PC-3 (cell line): ENCODE results near the gene SSH3. TPM values are rescaled to one million over a fixed set of nuclear protein-coding genes. Genes with fewer than 3 reads are reported as not detected.

Experiments
- ATAC-seq: fragments of 200-7000 bp; cut with Tn5 transposase; 2 replicates; pipeline ENCODE4 v1.9.1; 2020; ENCODE audit warnings: mild to moderate bottlenecking, moderate library complexity
- BruUV-seq: library from RNA; stranded (reverse); fragments of 400-500 nt; replicated peaks from 2 replicates; lab custom pipeline; 2021; lab: Mats Ljungman, UMichigan
- CTCF ChIA-PET: fragments of 300-600 bp; sonication (Branson Sonifier 250); formaldehyde crosslinking; loops from one replicate; lab custom pipeline; 2022; ENCODE audit warnings: antibody characterized with exemption; lab: Charles Lee
- POLR2A ChIA-PET: fragments of 300-600 bp; sonication (Branson Sonifier 250); formaldehyde crosslinking; loops from one replicate; lab custom pipeline; 2022; ENCODE audit warnings: antibody characterized with exemption; ENCODE audit not compliant: unreplicated experiment; lab: Charles Lee
- DNase-seq: peaks from one replicate; pipeline ENCODE4 v3.0.0-alpha.2; 2015
- H2AFZ ChIP-seq: fragments of 300-600 bp; sonication (generic); 2 replicates; pipeline ENCODE4 v1.6.0; 2016; ENCODE audit warnings: antibody characterized with exemption, low read length
- H3F3A ChIP-seq: fragments of 300-600 bp; sonication (generic); one replicate; pipeline ENCODE4 v1.6.0; 2017; ENCODE audit warnings: antibody characterized with exemption, low read length, control low read depth, mild to moderate bottlenecking; ENCODE audit not compliant: unreplicated experiment
- H3K27ac ChIP-seq: fragments of 300-600 bp; sonication (generic); 2 replicates; pipeline ENCODE4 v1.5.1; 2016; ENCODE audit warnings: mild to moderate bottlenecking, low read length
- H3K27me3 ChIP-seq: fragments of 300-600 bp; sonication (generic); 2 replicates; pipeline ENCODE4 v1.6.1; 2016; ENCODE audit warnings: low read length, mixed read lengths
- H3K36me3 ChIP-seq: fragments of 300-600 bp; sonication (generic); 2 replicates; pipeline ENCODE4 v1.6.1; 2016; ENCODE audit warnings: low read depth, mixed run types, low read length, mixed read lengths
- H3K4me1 ChIP-seq: fragments of 300-600 bp; sonication (generic); 2 replicates; pipeline ENCODE4 v1.5.1; 2016; ENCODE audit warnings: low read length; ENCODE audit not compliant: insufficient read depth
- H3K4me2 ChIP-seq: fragments of 300-600 bp; sonication (generic); 2 replicates; pipeline ENCODE4 v1.6.0; 2016; ENCODE audit warnings: low read length
- H3K4me3 ChIP-seq: fragments of 300-600 bp; sonication (generic); 2 replicates; pipeline ENCODE4 v1.5.1; 2016; ENCODE audit warnings: mild to moderate bottlenecking, low read length, mixed read lengths
- H3K79me2 ChIP-seq: fragments of 300-600 bp; sonication (generic); 2 replicates; pipeline ENCODE4 v1.6.1; 2017; ENCODE audit warnings: low read length, mixed read lengths
- H3K9ac ChIP-seq: fragments of 300-600 bp; sonication (generic); 2 replicates; pipeline ENCODE4 v1.6.0; 2016; ENCODE audit warnings: mild to moderate bottlenecking, low read length
- H3K9me2 ChIP-seq: fragments of 300-600 bp; sonication (generic); replicated peaks from 2 replicates; pipeline ENCODE4 v1.6.1; 2016; ENCODE audit warnings: mixed run types, low read length, mixed read lengths
- H3K9me3 ChIP-seq: fragments of 300-600 bp; sonication (generic); 2 replicates; pipeline ENCODE4 v1.6.1; 2016; ENCODE audit warnings: low read length, mixed read lengths
- H4K20me1 ChIP-seq: fragments of 300-600 bp; sonication (generic); 2 replicates; pipeline ENCODE4 v1.6.1; 2016; ENCODE audit warnings: low read length, mixed read lengths
- EZH2 ChIP-seq: fragments of 300-600 bp; sonication (generic); IDR thresholded peaks from one replicate; pipeline ENCODE4 v1.6.1; 2017; ENCODE audit warnings: antibody characterized with exemption, mild to moderate bottlenecking, low read length; ENCODE audit not compliant: unreplicated experiment
- EZH2phosphoT487 ChIP-seq: fragments of 300-600 bp; sonication (generic); IDR thresholded peaks from 2 replicates; pipeline ENCODE4 v1.6.1; 2018; ENCODE audit warnings: mild to moderate bottlenecking, antibody characterized with exemption, low read length, borderline replicate concordance
- intact Hi-C: fragments of 100-400 bp; cut with micrococcal nuclease; formaldehyde crosslinking; loops from 2 replicates; pipeline ENCODE4 v1.9.0; 2023
- total RNA-seq: library from RNA; depleted of rRNA; stranded (reverse); fragments of >200 nt; gene quantifications from 2 replicates; pipeline ENCODE4 v1.2.3, GENCODE V29; 2014
- TF ChIP-seq, protein P1 (sequence below): fragments of 300-600 bp; sonication (generic); conservative IDR thresholded peaks from 2 replicates; pipeline ENCODE4 v1.5.1; 2017; ENCODE audit warnings: antibody characterized with exemption, low read depth, mild to moderate bottlenecking, low read length

SSH3 gene
- total RNA-seq, 1 experiment from 2014 or later, result 35.1 TPM

DNA sequence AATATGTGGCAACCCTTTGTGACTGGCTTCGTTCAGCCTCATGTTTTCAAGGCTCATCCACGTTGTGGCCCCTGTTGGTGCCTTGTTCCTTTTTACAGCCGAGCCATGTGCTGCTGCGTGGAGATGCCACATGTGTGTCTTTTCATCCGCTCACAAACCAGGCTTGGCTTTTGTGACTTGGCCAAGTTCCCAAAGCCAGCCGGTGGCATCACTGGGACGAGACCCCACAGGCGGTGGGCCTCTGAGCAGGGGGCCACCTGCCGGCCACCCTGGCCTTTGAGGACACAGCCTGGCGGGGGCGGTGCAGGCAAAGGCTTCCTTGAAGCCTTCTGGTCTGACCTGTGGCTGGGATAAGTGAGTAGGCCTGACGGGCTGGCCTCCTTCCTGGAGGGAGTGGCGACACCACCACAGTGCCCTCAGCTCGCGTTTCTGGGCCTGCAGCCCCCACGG is 26.5 kb upstream of the SSH3 start:
- Histone ChIP-seq H3K79me2 (peaks cover 52% of the 10 kb centered on the region), H3K9me3 (no peaks in the 10 kb centered on the region), H3K9me2 (no peaks in the 10 kb centered on the region), H3K4me1 (no peaks in the 10 kb centered on the region), H3K27me3 (no peaks in the 10 kb centered on the region), H3K27ac (no peak overlapping the region), H4K20me1 (peaks cover 18% of the 10 kb centered on the region; the same call in 1 of the 2 replicates), H3K9ac (no peak overlapping the region), H3K4me2 (no peak overlapping the region), H3K4me3 (no peak overlapping the region), H3K36me3 (peaks cover 32% of the 10 kb centered on the region), H2AFZ (no peak overlapping the region), H3F3A (no peaks in the 10 kb centered on the region)
- no peak for TF ChIP-seq EZH2phosphoT487
- TF ChIP-seq, protein P1, sequence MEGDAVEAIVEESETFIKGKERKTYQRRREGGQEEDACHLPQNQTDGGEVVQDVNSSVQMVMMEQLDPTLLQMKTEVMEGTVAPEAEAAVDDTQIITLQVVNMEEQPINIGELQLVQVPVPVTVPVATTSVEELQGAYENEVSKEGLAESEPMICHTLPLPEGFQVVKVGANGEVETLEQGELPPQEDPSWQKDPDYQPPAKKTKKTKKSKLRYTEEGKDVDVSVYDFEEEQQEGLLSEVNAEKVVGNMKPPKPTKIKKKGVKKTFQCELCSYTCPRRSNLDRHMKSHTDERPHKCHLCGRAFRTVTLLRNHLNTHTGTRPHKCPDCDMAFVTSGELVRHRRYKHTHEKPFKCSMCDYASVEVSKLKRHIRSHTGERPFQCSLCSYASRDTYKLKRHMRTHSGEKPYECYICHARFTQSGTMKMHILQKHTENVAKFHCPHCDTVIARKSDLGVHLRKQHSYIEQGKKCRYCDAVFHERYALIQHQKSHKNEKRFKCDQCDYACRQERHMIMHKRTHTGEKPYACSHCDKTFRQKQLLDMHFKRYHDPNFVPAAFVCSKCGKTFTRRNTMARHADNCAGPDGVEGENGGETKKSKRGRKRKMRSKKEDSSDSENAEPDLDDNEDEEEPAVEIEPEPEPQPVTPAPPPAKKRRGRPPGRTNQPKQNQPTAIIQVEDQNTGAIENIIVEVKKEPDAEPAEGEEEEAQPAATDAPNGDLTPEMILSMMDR, result no peak
- TF ChIP-seq EZH2, result no peak
- ATAC-seq (no peak), DNase-seq (no peak)
- CTCF ChIA-PET, result interaction anchor here (0.5 kb wide), 1 partner anchor 258 kb away, joined by 13 read pairs; no protein-coding TSS in a partner anchor
- POLR2A ChIA-PET, result no interaction called here
- intact Hi-C loops, result no loop called here
- no TSS peak for BruUV-seq

DNA sequence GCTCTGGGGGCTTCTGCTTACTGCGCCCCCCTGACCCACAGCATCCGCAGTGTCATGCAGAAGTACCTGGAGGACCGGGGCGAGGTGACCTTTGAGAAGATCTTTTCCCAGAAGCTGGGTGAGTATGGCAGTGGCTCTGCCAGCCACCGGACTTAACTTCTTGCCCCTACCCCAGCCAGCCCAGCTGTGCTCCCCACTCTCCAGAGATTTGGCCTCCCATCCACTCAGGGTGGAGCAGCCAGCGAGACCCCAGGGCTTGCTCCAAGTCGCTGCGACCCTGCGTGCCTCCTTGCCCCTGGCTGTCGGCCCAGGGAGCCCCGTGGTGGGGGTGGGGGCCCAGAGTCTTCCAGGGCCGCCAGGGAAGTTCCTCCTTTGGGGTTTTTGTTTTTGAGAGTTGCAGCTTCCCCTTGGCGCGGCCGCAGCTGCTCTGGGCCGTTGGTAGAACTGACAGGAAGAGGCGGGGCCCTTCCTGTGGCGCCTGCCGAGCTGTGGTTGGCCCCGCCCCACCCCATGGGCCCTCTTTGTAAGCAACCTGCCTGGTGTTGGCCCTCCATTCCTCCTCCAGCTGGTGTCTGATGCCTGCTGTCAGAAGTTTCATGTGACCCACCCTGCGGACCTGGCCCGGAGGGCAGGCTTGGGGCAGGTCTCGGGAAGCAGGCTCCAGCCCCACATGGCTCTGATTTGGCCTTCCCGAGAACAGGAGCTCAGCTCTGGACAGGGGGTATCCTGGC is 25.9 kb upstream of the SSH3 start:
- no peak overlapping the region for H3K27ac ChIP-seq
- ChIA-PET POLR2A (no interaction called here), CTCF (interaction anchor here (0.5 kb wide), 1 partner anchor 258 kb away, joined by 13 read pairs; no protein-coding TSS in a partner anchor)
- H3K9me3 ChIP-seq, result no peaks in the 10 kb centered on the region
- no peak overlapping the region for H2AFZ ChIP-seq
- H3K9me2 ChIP-seq, result no peaks in the 10 kb centered on the region
- H4K20me1 ChIP-seq, result peaks cover 13% of the 10 kb centered on the region; the same call in 1 of the 2 replicates
- no peaks in the 10 kb centered on the region for H3F3A ChIP-seq
- H3K79me2 ChIP-seq, result peaks cover 47% of the 10 kb centered on the region
- DNase-seq (no peak), ATAC-seq (peak; percentile 59)
- H3K36me3 ChIP-seq, result peaks cover 37% of the 10 kb centered on the region
- TF ChIP-seq, protein P1, result no peak
- TF ChIP-seq EZH2, result no peak
- no peak for TF ChIP-seq EZH2phosphoT487
- H3K4me1 ChIP-seq, result no peaks in the 10 kb centered on the region
- intact Hi-C loops, result no loop called here
- no TSS peak for BruUV-seq
- no peaks in the 10 kb centered on the region for H3K27me3 ChIP-seq
- H3K4me3 ChIP-seq, result no peak overlapping the region
- no peak overlapping the region for H3K4me2 ChIP-seq
- no peak overlapping the region for H3K9ac ChIP-seq
